OCI-LY3 (cell line): ENCODE results near the gene ATP8A2.

ENCODE experiments used
- CTCF ChIP-seq: fragments of 200-600, 300-600 bp; sonication (generic); IDR thresholded peaks from 2 replicates; pipeline ENCODE4 v1.5.1; 2014; ENCODE audit warnings: antibody characterized with exemption, low read length, low read depth
- EZH2phosphoT487 ChIP-seq: fragments of 200-600 bp; shearing (Covaris generic); IDR thresholded peaks from 2 replicates; pipeline ENCODE4 v1.6.1; 2018; ENCODE audit warnings: antibody characterized with exemption, mixed run types, low read depth

- no peak for TF ChIP-seq CTCF
- no peak for TF ChIP-seq EZH2phosphoT487
These were observed 327.3 kb downstream of the ATP8A2 start for GRCh38 chr13:25699056-25699455.
